Measurements from ENCODE around the gene PPP3R1.
"Not testable (repeated sequence)": the region's sequence is repeated elsewhere in the genome, so short reads cannot be mapped to it uniquely, and the experiment has no call there.

PPP3R1 gene

DNA sequence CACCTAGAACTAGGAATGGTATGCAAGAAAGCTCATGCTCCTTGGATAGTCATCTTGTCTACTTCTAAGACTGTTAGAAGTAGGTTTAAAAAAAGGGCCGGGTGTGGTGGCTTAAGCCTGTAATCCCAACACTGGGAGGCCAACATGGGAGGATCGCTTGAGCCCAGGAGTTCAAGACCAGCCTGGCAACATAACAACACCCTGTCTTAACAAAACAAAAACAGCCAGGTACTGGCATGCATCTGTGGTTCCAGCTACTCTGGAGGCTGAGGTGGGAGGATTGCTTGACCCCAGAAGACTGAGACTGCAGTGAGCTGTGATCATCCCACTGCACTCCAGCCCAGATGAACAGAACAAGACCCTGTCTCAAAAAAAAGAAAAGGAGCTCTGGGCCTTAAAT, 74.8 kb downstream of the PPP3R1 start:
- Histone ChIP-seq H3K27ac (ENCODE audit: low read length, poor library complexity, severe bottlenecking) (no peak overlapping the region), H3K23ac (ENCODE audit: low read length in 2 of 2) (no peak overlapping the region), H3K9ac (ENCODE audit: low read length) (no peak overlapping the region), H3K18ac (ENCODE audit: low read depth in 1 of 2, low read length in 2 of 2) (no peak overlapping the region), H3K36me3 (ENCODE audit: control insufficient read depth in 1 of 2, insufficient read depth in 2 of 2, low read depth in 1 of 2, low read length in 2 of 2) (peaks cover 6 to 84% of the 10 kb centered on the region in 2 experiments), H3K4me1 (ENCODE audit: control insufficient read depth, insufficient read depth, low read depth, low read length) (no peaks in the 10 kb centered on the region), H2AK5ac (ENCODE audit: low read length, severe bottlenecking) (no peak overlapping the region), H2BK15ac (ENCODE audit: low read depth, poor library complexity, severe bottlenecking) (no peak overlapping the region), H3K4ac (ENCODE audit: low read depth in 1 of 2, low read length in 2 of 2) (no peak overlapping the region), H3K27me3 (ENCODE audit: control insufficient read depth in 1 of 2, insufficient read depth in 1 of 2, low read length in 2 of 2) (no peaks in the 10 kb centered on the region), H3K9me3 (ENCODE audit: control insufficient read depth, low read length) (no peaks in the 10 kb centered on the region), H4K8ac (ENCODE audit: low read length) (no peak overlapping the region), H3K4me3 (ENCODE audit: insufficient read depth in 1 of 2, low read depth in 1 of 2, low read length in 2 of 2) (no peak overlapping the region), H2BK12ac (ENCODE audit: low read length in 2 of 2) (no peak overlapping the region), H2BK120ac (ENCODE audit: low read depth, low read length) (no peak overlapping the region), H3K14ac (ENCODE audit: low read length in 2 of 2) (no peak overlapping the region), H3K4me2 (ENCODE audit: low read length, poor library complexity, severe bottlenecking) (no peak overlapping the region), H2BK5ac (ENCODE audit: low read depth, low read length, poor library complexity, severe bottlenecking) (no peak overlapping the region), H3K79me1 (replicated peaks; ENCODE audit: low read length, poor library complexity, severe bottlenecking) (peaks cover 18% of the 10 kb centered on the region), H2AFZ (ENCODE audit: low read depth, low read length) (no peak overlapping the region), H4K91ac (ENCODE audit: low read length) (no peak overlapping the region)
- 100% methylated on average over 1 of the region's 2 CpGs for WGBS
- DNase-seq, result no peak

DNA sequence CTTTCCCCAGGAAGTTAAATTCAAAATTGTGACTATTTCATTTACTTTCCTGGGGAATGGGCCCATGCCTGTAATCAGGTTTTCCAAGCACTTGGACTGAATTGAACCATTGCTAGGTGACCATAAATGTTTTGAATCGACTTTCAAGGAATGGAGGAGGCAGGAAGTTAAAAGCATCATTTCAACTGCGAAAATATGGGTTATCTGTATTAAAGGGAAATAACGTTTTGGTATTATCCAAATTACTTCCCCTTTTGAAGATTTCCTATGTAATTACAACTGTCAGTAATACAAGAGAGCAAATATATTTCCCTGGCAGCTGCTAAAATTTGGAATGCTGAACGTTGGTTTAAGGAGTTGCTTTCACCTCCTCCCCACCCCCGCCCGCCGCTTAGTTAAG, 75.7 kb downstream of the PPP3R1 start:
- no peak overlapping the region for H2AK5ac ChIP-seq (ENCODE audit: low read length, severe bottlenecking)
- peaks cover 12 to 88% of the 10 kb centered on the region in 2 experiments for H3K36me3 ChIP-seq (ENCODE audit: control insufficient read depth in 1 of 2, insufficient read depth in 2 of 2, low read depth in 1 of 2, low read length in 2 of 2)
- H2BK12ac ChIP-seq (ENCODE audit: low read length in 2 of 2), result no peak overlapping the region
- no peak overlapping the region for H2BK120ac ChIP-seq (ENCODE audit: low read depth, low read length)
- no peak overlapping the region for H3K23ac ChIP-seq (ENCODE audit: low read length in 2 of 2)
- no peak overlapping the region for H3K9ac ChIP-seq (ENCODE audit: low read length)
- peaks cover 2% of the 10 kb centered on the region for H3K4me1 ChIP-seq (ENCODE audit: control insufficient read depth, insufficient read depth, low read depth, low read length)
- DNase-seq, result no peak
- H3K27ac ChIP-seq (ENCODE audit: low read length, poor library complexity, severe bottlenecking), result no peak overlapping the region
- peaks cover 22% of the 10 kb centered on the region for H3K79me1 ChIP-seq (replicated peaks; ENCODE audit: low read length, poor library complexity, severe bottlenecking)
- H3K18ac ChIP-seq (ENCODE audit: low read depth in 1 of 2, low read length in 2 of 2), result no peak overlapping the region
- no peak overlapping the region for H4K91ac ChIP-seq (ENCODE audit: low read length)
- H2BK5ac ChIP-seq (ENCODE audit: low read depth, low read length, poor library complexity, severe bottlenecking), result no peak overlapping the region
- no peak overlapping the region for H2BK15ac ChIP-seq (ENCODE audit: low read depth, poor library complexity, severe bottlenecking)
- no peak overlapping the region for H3K4me2 ChIP-seq (ENCODE audit: low read length, poor library complexity, severe bottlenecking)
- no peak overlapping the region for H3K14ac ChIP-seq (ENCODE audit: low read length in 2 of 2)
- no peaks in the 10 kb centered on the region for H3K27me3 ChIP-seq (ENCODE audit: control insufficient read depth in 1 of 2, insufficient read depth in 1 of 2, low read length in 2 of 2)
- H3K4ac ChIP-seq (ENCODE audit: low read depth in 1 of 2, low read length in 2 of 2), result no peak overlapping the region
- H3K9me3 ChIP-seq (ENCODE audit: control insufficient read depth, low read length), result no peaks in the 10 kb centered on the region
- H4K8ac ChIP-seq (ENCODE audit: low read length), result no peak overlapping the region
- no peak overlapping the region for H2AFZ ChIP-seq (ENCODE audit: low read depth, low read length)
- WGBS, result 95% methylated on average over 5 of the region's 7 CpGs
- H3K4me3 ChIP-seq (ENCODE audit: insufficient read depth in 1 of 2, low read depth in 1 of 2, low read length in 2 of 2), result no peak overlapping the region

DNA sequence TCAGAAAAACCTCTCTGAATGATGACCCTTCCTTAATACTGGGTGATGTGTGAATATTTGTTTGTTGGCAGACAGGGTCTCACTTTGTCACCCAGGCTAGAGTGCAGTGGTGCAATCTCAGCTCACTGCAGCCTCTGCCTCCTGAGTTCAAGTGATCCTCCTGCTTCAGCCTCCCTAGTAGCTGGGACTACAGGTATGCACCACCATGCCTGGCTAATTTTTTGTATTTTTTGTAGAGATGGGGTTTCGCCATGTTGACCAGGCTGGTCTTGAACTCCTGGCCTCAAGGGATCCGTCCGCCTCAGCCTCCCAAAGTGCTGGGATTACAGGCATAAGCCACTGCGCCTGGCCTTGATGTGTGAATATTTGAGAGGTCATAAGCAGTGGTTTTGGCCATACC, 77.1 kb downstream of the PPP3R1 start:
- not testable (repeated sequence) for H4K8ac ChIP-seq (ENCODE audit: low read length); H3K27me3 ChIP-seq (ENCODE audit: control insufficient read depth in 1 of 2, insufficient read depth in 1 of 2, low read length in 2 of 2); H3K23ac ChIP-seq (ENCODE audit: low read length in 2 of 2); H4K91ac ChIP-seq (ENCODE audit: low read length); H2BK15ac ChIP-seq (ENCODE audit: low read depth, poor library complexity, severe bottlenecking); H3K4me3 ChIP-seq (ENCODE audit: insufficient read depth in 1 of 2, low read depth in 1 of 2, low read length in 2 of 2); H3K4me2 ChIP-seq (ENCODE audit: low read length, poor library complexity, severe bottlenecking); H3K27ac ChIP-seq (ENCODE audit: low read length, poor library complexity, severe bottlenecking); H2BK12ac ChIP-seq (ENCODE audit: low read length in 2 of 2); H3K4ac ChIP-seq (ENCODE audit: low read depth in 1 of 2, low read length in 2 of 2); DNase-seq; H3K9me3 ChIP-seq (ENCODE audit: control insufficient read depth, low read length); H2AFZ ChIP-seq (ENCODE audit: low read depth, low read length); H3K14ac ChIP-seq (ENCODE audit: low read length in 2 of 2); H2AK5ac ChIP-seq (ENCODE audit: low read length, severe bottlenecking); H2BK120ac ChIP-seq (ENCODE audit: low read depth, low read length); H3K18ac ChIP-seq (ENCODE audit: low read depth in 1 of 2, low read length in 2 of 2); H3K4me1 ChIP-seq (ENCODE audit: control insufficient read depth, insufficient read depth, low read depth, low read length); H3K9ac ChIP-seq (ENCODE audit: low read length); H2BK5ac ChIP-seq (ENCODE audit: low read depth, low read length, poor library complexity, severe bottlenecking)
- WGBS, result 95% methylated on average over 3 of the region's 4 CpGs
- Histone ChIP-seq H3K36me3 (ENCODE audit: control insufficient read depth in 1 of 2, insufficient read depth in 2 of 2, low read depth in 1 of 2, low read length in 2 of 2) (peaks cover 11 to 89% of the 10 kb centered on the region in 2 experiments), H3K79me1 (replicated peaks; ENCODE audit: low read length, poor library complexity, severe bottlenecking) (peaks cover 26% of the 10 kb centered on the region)

DNA sequence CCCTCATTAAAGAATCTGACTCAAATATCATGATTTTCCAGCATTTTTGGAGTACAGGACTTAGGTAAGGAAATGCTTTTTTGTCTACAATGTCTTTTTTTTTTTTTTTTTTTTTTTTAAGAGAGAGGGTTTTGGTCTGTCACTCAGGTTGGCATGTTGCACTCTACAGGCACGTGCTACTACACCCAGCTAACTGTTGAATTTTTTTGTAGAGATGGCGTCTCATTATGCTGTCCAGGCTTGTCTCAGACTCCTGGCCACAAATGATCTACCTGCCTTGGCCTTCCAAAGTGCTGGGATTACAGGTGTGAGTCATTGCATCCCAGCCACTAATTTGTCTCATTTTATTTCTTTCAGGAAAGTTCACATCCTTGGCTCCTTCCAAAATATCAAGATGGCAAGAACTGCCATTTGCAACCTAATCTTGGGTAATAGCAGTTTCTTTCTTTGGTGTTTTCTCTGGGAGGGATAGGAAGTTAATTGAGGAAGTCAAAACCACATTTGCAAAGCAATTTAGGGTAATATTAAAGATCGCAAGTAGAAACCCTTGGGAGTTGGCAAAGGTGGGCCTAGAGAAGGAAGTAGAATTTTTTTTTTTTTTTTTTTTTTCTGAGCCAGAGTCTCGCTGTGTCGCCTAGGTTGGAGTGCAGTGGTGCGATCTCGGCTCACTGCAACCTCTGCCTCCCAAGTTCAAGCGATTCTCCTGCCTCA, 79.2 kb downstream of the PPP3R1 start:
- over 99% methylated on average over 8 of the region's 8 CpGs for WGBS
- Histone ChIP-seq H3K9me3 (ENCODE audit: control insufficient read depth, low read length) (no peaks in the 10 kb centered on the region), H3K36me3 (ENCODE audit: control insufficient read depth in 1 of 2, insufficient read depth in 2 of 2, low read depth in 1 of 2, low read length in 2 of 2) (peaks cover 14 to 84% of the 10 kb centered on the region in 2 experiments), H3K4me1 (ENCODE audit: control insufficient read depth, insufficient read depth, low read depth, low read length) (peaks cover 2% of the 10 kb centered on the region), H2BK12ac (ENCODE audit: low read length in 2 of 2) (no peak overlapping the region), H2BK120ac (ENCODE audit: low read depth, low read length) (no peak overlapping the region), H4K91ac (ENCODE audit: low read length) (no peak overlapping the region), H2BK5ac (ENCODE audit: low read depth, low read length, poor library complexity, severe bottlenecking) (no peak overlapping the region), H2AK5ac (ENCODE audit: low read length, severe bottlenecking) (no peak overlapping the region), H3K27me3 (ENCODE audit: control insufficient read depth in 1 of 2, insufficient read depth in 1 of 2, low read length in 2 of 2) (no peaks in the 10 kb centered on the region), H2BK15ac (ENCODE audit: low read depth, poor library complexity, severe bottlenecking) (no peak overlapping the region), H2AFZ (ENCODE audit: low read depth, low read length) (no peak overlapping the region), H3K4ac (ENCODE audit: low read depth in 1 of 2, low read length in 2 of 2) (no peak overlapping the region), H3K23ac (ENCODE audit: low read length in 2 of 2) (no peak overlapping the region), H3K27ac (ENCODE audit: low read length, poor library complexity, severe bottlenecking) (no peak overlapping the region), H3K79me1 (replicated peaks; ENCODE audit: low read length, poor library complexity, severe bottlenecking) (peaks cover 28% of the 10 kb centered on the region), H3K18ac (ENCODE audit: low read depth in 1 of 2, low read length in 2 of 2) (no peak overlapping the region), H3K4me3 (ENCODE audit: insufficient read depth in 1 of 2, low read depth in 1 of 2, low read length in 2 of 2) (no peak overlapping the region), H3K4me2 (ENCODE audit: low read length, poor library complexity, severe bottlenecking) (no peak overlapping the region), H3K9ac (ENCODE audit: low read length) (no peak overlapping the region), H4K8ac (ENCODE audit: low read length) (no peak overlapping the region), H3K14ac (ENCODE audit: low read length in 2 of 2) (no peak overlapping the region)
- DNase-seq, result no peak
